WERI-Rb-1 (cell line): ENCODE results near the gene ZFAND4.

Experiments
- DNase-seq: peaks from one replicate; pipeline ENCODE4 v3.0.0-alpha.2; 2020
- H3K27ac ChIP-seq: fragments of 250-450 bp; sonication (Bioruptor Pico); 2 replicates; pipeline ENCODE4 v1.5.1; 2020; ENCODE audit warnings: mild to moderate bottlenecking, moderate library complexity
- H3K27me3 ChIP-seq: fragments of 250-450 bp; sonication (Bioruptor Pico); 2 replicates; pipeline ENCODE4 v1.5.1; 2021; ENCODE audit warnings: mild to moderate bottlenecking, low read depth, moderate library complexity; ENCODE audit not compliant: insufficient read depth, severe bottlenecking
- H3K36me3 ChIP-seq: fragments of 250-450 bp; sonication (Bioruptor Pico); 2 replicates; pipeline ENCODE4 v1.5.1; 2020; ENCODE audit warnings: mild to moderate bottlenecking, moderate library complexity
- H3K4me3 ChIP-seq: 2 replicates; pipeline ENCODE4 v1.5.1; 2011; ENCODE audit warnings: low read depth, mild to moderate bottlenecking, control low read depth, low read length
- H3K9me3 ChIP-seq: fragments of 250-450 bp; sonication (Bioruptor Pico); 2 replicates; pipeline ENCODE4 v1.5.1; 2021; ENCODE audit warnings: mild to moderate bottlenecking, moderate library complexity; ENCODE audit not compliant: severe bottlenecking
- CTCF ChIP-seq: IDR thresholded peaks from 2 replicates; pipeline ENCODE4 v1.5.1; 2011; ENCODE audit warnings: low read depth, mild to moderate bottlenecking, control low read depth, inconsistent platforms, low read length

ZFAND4 gene

GRCh38 chr10:45586028-45586824 is 86.3 kb downstream of the ZFAND4 start:
- Histone ChIP-seq H3K4me3 (no peak overlapping the region), H3K27ac (no peak overlapping the region), H3K36me3 (peaks cover 7% of the 10 kb centered on the region; the same call in 1 of the 2 replicates), H3K27me3 (no peaks in the 10 kb centered on the region), H3K9me3 (peaks cover 4% of the 10 kb centered on the region)
- TF ChIP-seq CTCF = no peak
- DNase-seq = no peak

- no peak for TF ChIP-seq CTCF
These were observed 87.4 kb downstream of the ZFAND4 start for GRCh38 chr10:45585131-45585530.

GRCh38 chr10:45582386-45582781 is 90.2 kb downstream of the ZFAND4 start:
- Histone ChIP-seq H3K4me3 (no peak overlapping the region), H3K27ac (no peak overlapping the region), H3K36me3 (no peaks in the 10 kb centered on the region), H3K9me3 (no peaks in the 10 kb centered on the region), H3K27me3 (no peaks in the 10 kb centered on the region)
- no peak for TF ChIP-seq CTCF
- DNase-seq = no peak

More at GRCh38 chr10:45585131-45585530, 87.4 kb downstream of the ZFAND4 start:
- Histone ChIP-seq H3K27ac (no peak overlapping the region), H3K9me3 (peaks cover 4% of the 10 kb centered on the region), H3K36me3 (peaks cover 7% of the 10 kb centered on the region; the same call in 1 of the 2 replicates), H3K27me3 (no peaks in the 10 kb centered on the region), H3K4me3 (no peak overlapping the region)
- no peak for DNase-seq

- no peak for DNase-seq
- H3K27me3 ChIP-seq = no peaks in the 10 kb centered on the region
- no peak overlapping the region for H3K27ac ChIP-seq
- H3K9me3 ChIP-seq = no peaks in the 10 kb centered on the region
- no peaks in the 10 kb centered on the region for H3K36me3 ChIP-seq
- H3K4me3 ChIP-seq = no peak overlapping the region
- no peak for TF ChIP-seq CTCF
These were observed 90.8 kb downstream of the ZFAND4 start for GRCh38 chr10:45581582-45582385.

- H3K27ac ChIP-seq = no peak overlapping the region
- DNase-seq = no peak
These were observed 91.4 kb downstream of the ZFAND4 start for GRCh38 chr10:45581216-45581549.

More at GRCh38 chr10:45581216-45581549, 91.4 kb downstream of the ZFAND4 start:
- no peak for TF ChIP-seq CTCF
- Histone ChIP-seq H3K36me3 (no peaks in the 10 kb centered on the region), H3K9me3 (no peaks in the 10 kb centered on the region), H3K27me3 (no peaks in the 10 kb centered on the region), H3K4me3 (no peak overlapping the region)
